Activated naive CD4-positive, alpha-beta T cell treated with anti-CD3 and anti-CD28 coated beads, Interleukin-2, amount 50 U/mL, for 72 hours (primary cell): Measurements from ENCODE around the gene PCID2. TPM values are rescaled to one million over a fixed set of nuclear protein-coding genes. Genes with fewer than 3 reads are reported as not detected.

Experiments
- ATAC-seq, 2 donors: fragments of 150-1000 bp; cut with Tn5 transposase; 2 replicates each; pipeline ENCODE4 v1.10.0; 2021; ENCODE audit warnings: mild to moderate bottlenecking in 2 of 2, moderate library complexity in 2 of 2
- DNase-seq, 2 donors: peaks; one replicate each; pipeline ENCODE4 v3.0.0; 2021 to 2022; ENCODE audit warnings: low spot score in 2 of 2
- H3K27ac Mint-ChIP-seq, 2 donors: one replicate each; pipeline ENCODE4 v1.8.0; 2022; ENCODE audit warnings: mild to moderate bottlenecking in 2 of 2, mixed read lengths in 2 of 2
- H3K36me3 Mint-ChIP-seq, 2 donors: one replicate each; pipeline ENCODE4 v1.8.0; 2022; ENCODE audit warnings: mixed read lengths in 2 of 2
- H3K9me3 Mint-ChIP-seq, 2 donors: one replicate each; pipeline ENCODE4 v1.8.0; 2022; ENCODE audit warnings: mixed read lengths in 2 of 2
- total RNA-seq, 2 donors: library from RNA; stranded (reverse); gene quantifications; one replicate each; pipeline ENCODE4 v1.2.3, GENCODE V29; 2022

The PCID2 gene
- total RNA-seq, 2 donors from 2014 or later: 39.9 to 71.3 TPM

GRCh38 chr13:113139577-113139976 is 68.9 kb downstream of the PCID2 start:
- Mint-ChIP-seq H3K27ac (no peak overlapping the region), H3K36me3 (no peaks in the 10 kb centered on the region), H3K9me3 (no peaks in the 10 kb centered on the region)
- no peak for DNase-seq
- no peak for ATAC-seq

- DNase-seq: peak in 1 of 2 donors; percentile 37
- no peak overlapping the region for H3K27ac Mint-ChIP-seq
- H3K36me3 Mint-ChIP-seq: no peaks in the 10 kb centered on the region
- H3K9me3 Mint-ChIP-seq: no peaks in the 10 kb centered on the region
- no peak for ATAC-seq
Observed at GRCh38 chr13:113138792-113139551, 69.5 kb downstream of the PCID2 start.

GRCh38 chr13:113137691-113138298 is 70.7 kb downstream of the PCID2 start:
- no peak overlapping the region for H3K27ac Mint-ChIP-seq
- ATAC-seq (no peak), DNase-seq (no peak)
- no peaks in the 10 kb centered on the region for H3K9me3 Mint-ChIP-seq
- H3K36me3 Mint-ChIP-seq: no peaks in the 10 kb centered on the region

GRCh38 chr13:113135281-113135760 is 73.1 kb downstream of the PCID2 start:
- no peak for DNase-seq
- no peak for ATAC-seq
- Mint-ChIP-seq H3K9me3 (no peaks in the 10 kb centered on the region), H3K36me3 (peaks cover 0 to under 1% of the 10 kb centered on the region in 2 donors), H3K27ac (no peak overlapping the region)

GRCh38 chr13:113129921-113130750 is 78.3 kb downstream of the PCID2 start:
- ATAC-seq (peak; percentile 76 to 91), DNase-seq (peak; percentile 50 to 71)
- H3K27ac Mint-ChIP-seq: peak overlapping the region in 1 of 2 donors; percentile 75
- peaks cover 0 to 6% of the 10 kb centered on the region in 2 donors for H3K36me3 Mint-ChIP-seq
- peaks cover 0 to 5% of the 10 kb centered on the region in 2 donors for H3K9me3 Mint-ChIP-seq

GRCh38 chr13:113129480-113129879 is 79.0 kb downstream of the PCID2 start:
- ATAC-seq (peak in 1 of 2 donors; percentile 34), DNase-seq (peak in 1 of 2 donors; percentile 51)
- Mint-ChIP-seq H3K27ac (peak overlapping the region in 1 of 2 donors; percentile 75), H3K9me3 (peaks cover 0 to 5% of the 10 kb centered on the region in 2 donors), H3K36me3 (peaks cover 0 to 6% of the 10 kb centered on the region in 2 donors)

Other genes starting within 250 kb of the PCID2 start
- gene MCF2L, start 239.5 kb downstream of the PCID2 start, total RNA-seq: 10 to 100 TPM in 1 of 2 donors, 1 to 10 TPM in 1; 4.8 to 14.2 TPM
- not detected for gene F7, start 102.9 kb downstream of the PCID2 start, total RNA-seq
- not detected for gene F10, start 85.9 kb downstream of the PCID2 start, total RNA-seq
- under 1 TPM in 1 of 2 donors, not detected in 1; 0.25 TPM for gene PROZ, start 50.0 kb downstream of the PCID2 start, total RNA-seq
- 10 to 100 TPM; 59.7 to 87.1 TPM for gene CUL4A, start 944 bp upstream of the PCID2 start, total RNA-seq
- gene LAMP1, start 88.6 kb upstream of the PCID2 start, total RNA-seq: 10 to 100 TPM; 43.5 to 68.6 TPM
- gene GRTP1, start 155.5 kb upstream of the PCID2 start, total RNA-seq: under 1 TPM in 1 of 2 donors, not detected in 1; 0.95 TPM
- gene ADPRHL1, start 244.8 kb upstream of the PCID2 start, total RNA-seq: under 1 TPM in 1 of 2 donors, not detected in 1; 0.19 TPM